ENCODE measurements around the gene KNOP1. TPM values are rescaled to one million over a fixed set of nuclear protein-coding genes. Genes with fewer than 3 reads are reported as not detected.
"Not testable (repeated sequence)": the region's sequence is repeated elsewhere in the genome, so short reads cannot be mapped to it uniquely, and the experiment has no call there.

KNOP1 gene
- total RNA-seq, 2 experiments from 2014 or later: 17.4 to 17.9 TPM

DNA sequence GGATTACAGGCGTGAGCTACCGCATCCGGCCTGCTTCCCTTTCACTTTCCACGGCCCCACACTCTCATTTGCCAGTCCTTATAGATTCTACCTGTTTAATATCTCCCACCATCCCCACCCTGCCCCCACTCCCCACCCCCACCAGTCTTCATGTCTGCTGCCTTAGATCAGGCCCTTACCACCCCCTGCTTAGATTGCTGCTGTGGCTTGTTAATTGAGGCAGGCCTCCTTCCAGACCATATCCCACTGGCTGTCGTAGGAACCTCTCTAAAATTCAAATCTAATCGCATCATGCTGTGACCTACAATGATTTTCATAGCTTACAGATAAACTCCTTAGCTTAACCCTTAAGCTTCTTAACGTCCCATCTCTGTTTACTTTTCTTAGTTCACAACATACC is 5.0 kb upstream of the KNOP1 start:
- no peaks in the 10 kb centered on the region for H3K9me3 Mint-ChIP-seq
- POLR2A ChIA-PET: no interaction called here
- H3K27ac Mint-ChIP-seq: no peak overlapping the region

GRCh38 chr16:19722269-19722952 is 4.4 kb upstream of the KNOP1 start:
- H3K9me3 Mint-ChIP-seq: no peaks in the 10 kb centered on the region
- H3K4me1 Mint-ChIP-seq: peaks cover 10% of the 10 kb centered on the region
- H3K4me3 Mint-ChIP-seq: no peak overlapping the region
- H3K27me3 Mint-ChIP-seq: no peaks in the 10 kb centered on the region
- H3K36me3 Mint-ChIP-seq: peaks cover 2% of the 10 kb centered on the region
- POLR2A ChIA-PET: interaction anchor here (0.5 kb wide), 1 partner anchor 9 kb away, joined by 3 read pairs; no protein-coding TSS in a partner anchor
- ATAC-seq (ENCODE audit: low read depth) (no peak), DNase-seq (no peak)
- H3K27ac Mint-ChIP-seq: no peak overlapping the region

More for the DNA sequence above, 5.0 kb upstream of the KNOP1 start:
- Mint-ChIP-seq H3K36me3 (peaks cover 2% of the 10 kb centered on the region), H3K4me1 (peaks cover 10% of the 10 kb centered on the region), H3K4me3 (no peak overlapping the region), H3K27me3 (no peaks in the 10 kb centered on the region)
- DNase-seq: no peak
- ATAC-seq (ENCODE audit: low read depth): no peak

- peak overlapping the region; percentile 90 for H3K4me3 Mint-ChIP-seq
- POLR2A ChIA-PET: interaction anchor here (1.0 to 1.6 kb wide), 4 partner anchors 22 to 194 kb away, joined by 3 to 10 read pairs (median 3); partner anchors contain the start of gene VPS35L
- peaks cover 10% of the 10 kb centered on the region for H3K36me3 Mint-ChIP-seq
- ATAC-seq (ENCODE audit: low read depth) (no peak), DNase-seq (no peak)
- H3K9me3 Mint-ChIP-seq: no peaks in the 10 kb centered on the region
- no peaks in the 10 kb centered on the region for H3K27me3 Mint-ChIP-seq
- no peak overlapping the region for H3K27ac Mint-ChIP-seq
- peaks cover 18% of the 10 kb centered on the region for H3K4me1 Mint-ChIP-seq
Observed at GRCh38 chr16:19718624-19718965, 568 bp upstream of the KNOP1 start.

GRCh38 chr16:19717314-19717713 is 713 bp downstream of the KNOP1 start:
- no peaks in the 10 kb centered on the region for H3K27me3 Mint-ChIP-seq

DNA sequence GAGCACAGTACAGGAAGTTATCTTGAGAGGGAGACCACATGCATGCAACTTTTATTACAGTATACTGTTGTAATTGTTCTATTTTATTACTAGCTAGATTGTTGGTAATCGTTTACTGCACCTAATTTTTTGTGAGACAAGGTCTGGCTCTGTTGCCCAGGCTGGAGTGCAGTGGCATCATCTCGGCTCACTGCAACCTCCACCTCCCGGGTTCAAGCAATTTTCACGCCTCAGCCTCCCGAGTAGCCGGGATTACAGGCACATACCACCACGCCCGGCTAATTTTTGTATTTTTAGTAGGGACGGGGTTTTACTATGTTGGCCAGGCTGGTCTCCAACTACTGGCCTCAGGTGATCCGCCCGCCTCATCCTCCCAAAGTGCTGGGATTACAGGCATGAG is 1.3 kb downstream of the KNOP1 start:
- DNase-seq; H3K9me3 Mint-ChIP-seq; ATAC-seq (ENCODE audit: low read depth); H3K36me3 Mint-ChIP-seq; H3K27me3 Mint-ChIP-seq; H3K27ac Mint-ChIP-seq: not testable (repeated sequence)
- peaks cover 16% of the 10 kb centered on the region for H3K4me1 Mint-ChIP-seq
- H3K4me3 Mint-ChIP-seq: peak overlapping the region; percentile 90
- POLR2A ChIA-PET: interaction anchor here (1.7 kb wide), 1 partner anchor 18 kb away, joined by 6 read pairs; no protein-coding TSS in a partner anchor

More at GRCh38 chr16:19717314-19717713, 713 bp downstream of the KNOP1 start:
- peak overlapping the region; percentile 79 for H3K27ac Mint-ChIP-seq
- DNase-seq: no peak
- no peak for ATAC-seq (ENCODE audit: low read depth)
- peaks cover 9% of the 10 kb centered on the region for H3K36me3 Mint-ChIP-seq
- POLR2A ChIA-PET: interaction anchor here (1.0 to 1.7 kb wide), 4 partner anchors 19 to 162 kb away, joined by 3 to 10 read pairs (median 4); partner anchors contain the start of gene VPS35L
- peaks cover 18% of the 10 kb centered on the region for H3K4me1 Mint-ChIP-seq
- no peaks in the 10 kb centered on the region for H3K9me3 Mint-ChIP-seq
- H3K4me3 Mint-ChIP-seq: peak overlapping the region; percentile 90

DNA sequence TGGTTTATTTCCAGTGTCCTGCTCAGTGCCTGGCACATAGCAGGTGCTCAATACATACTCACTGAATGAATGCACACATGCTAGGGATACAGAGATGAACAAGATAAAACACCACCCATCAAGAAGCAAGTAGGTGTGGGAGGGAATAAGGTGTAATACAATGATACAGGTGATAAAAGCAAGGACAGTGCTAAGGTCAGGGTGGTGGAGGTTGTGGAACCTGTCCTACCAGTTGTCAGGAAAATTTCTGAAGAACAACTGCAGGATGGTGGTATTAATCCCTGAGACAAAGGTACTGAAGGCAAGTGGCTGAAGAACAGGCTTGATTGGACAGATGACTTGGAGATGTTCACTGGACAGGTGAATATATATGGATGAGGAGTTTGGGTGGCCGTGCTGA is 1.8 kb downstream of the KNOP1 start:
- no peaks in the 10 kb centered on the region for H3K9me3 Mint-ChIP-seq
- POLR2A ChIA-PET: no interaction called here
- H3K4me1 Mint-ChIP-seq: peaks cover 14% of the 10 kb centered on the region
- H3K36me3 Mint-ChIP-seq: peaks cover 8% of the 10 kb centered on the region
- ATAC-seq (ENCODE audit: low read depth) (no peak), DNase-seq (no peak)
- no peak overlapping the region for H3K4me3 Mint-ChIP-seq
- H3K27ac Mint-ChIP-seq: no peak overlapping the region
- no peaks in the 10 kb centered on the region for H3K27me3 Mint-ChIP-seq

- no peak overlapping the region for H3K4me3 Mint-ChIP-seq
- peaks cover 12% of the 10 kb centered on the region for H3K4me1 Mint-ChIP-seq
- no peak for DNase-seq
- peaks cover 8% of the 10 kb centered on the region for H3K36me3 Mint-ChIP-seq
- H3K9me3 Mint-ChIP-seq: no peaks in the 10 kb centered on the region
- H3K27ac Mint-ChIP-seq: no peak overlapping the region
- ATAC-seq (ENCODE audit: low read depth): no peak
- POLR2A ChIA-PET: no interaction called here
- no peaks in the 10 kb centered on the region for H3K27me3 Mint-ChIP-seq
Observed at GRCh38 chr16:19715566-19715965, 2.5 kb downstream of the KNOP1 start.

- H3K9me3 Mint-ChIP-seq: no peaks in the 10 kb centered on the region
- no peak for DNase-seq
Observed at GRCh38 chr16:19713697-19714096, 4.3 kb downstream of the KNOP1 start.

DNA sequence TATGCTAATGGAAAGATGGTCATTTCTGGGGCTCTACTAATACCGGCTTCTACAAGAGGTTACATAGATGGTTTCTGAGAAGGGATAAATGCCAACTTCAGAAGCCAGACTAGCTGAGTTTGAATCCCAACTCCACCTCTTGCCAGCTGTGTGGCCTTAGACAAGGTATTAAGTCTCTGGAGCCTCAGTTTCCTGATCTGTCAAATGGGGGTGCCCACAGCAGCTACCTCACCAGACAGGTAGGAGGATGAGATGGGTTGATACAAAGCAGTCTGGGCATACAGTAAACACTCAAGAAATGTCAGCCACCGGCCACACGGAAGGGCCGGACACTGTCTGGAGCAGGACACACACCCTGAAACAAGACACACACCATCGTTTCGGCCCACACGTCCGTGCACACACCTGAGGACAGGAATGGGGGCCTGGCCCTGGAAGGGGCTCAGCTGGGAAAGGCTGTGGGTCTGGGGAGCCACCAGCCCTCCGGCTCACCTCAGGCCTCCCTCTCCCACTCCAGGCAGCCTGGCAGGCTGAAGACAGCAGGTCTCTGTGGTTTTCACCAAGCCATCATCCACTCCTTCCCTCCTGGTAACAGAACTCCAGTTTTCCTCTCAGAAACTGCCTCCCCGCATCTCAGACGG is 5.5 kb downstream of the KNOP1 start:
- Mint-ChIP-seq H3K9me3 (no peaks in the 10 kb centered on the region), H3K4me1 (peaks cover 12% of the 10 kb centered on the region), H3K27ac (no peak overlapping the region), H3K27me3 (no peaks in the 10 kb centered on the region), H3K36me3 (peaks cover 8% of the 10 kb centered on the region), H3K4me3 (no peak overlapping the region)
- ATAC-seq (ENCODE audit: low read depth): no peak
- POLR2A ChIA-PET: no interaction called here
- no peak for DNase-seq

More at GRCh38 chr16:19713697-19714096, 4.3 kb downstream of the KNOP1 start:
- Mint-ChIP-seq H3K4me1 (peaks cover 12% of the 10 kb centered on the region), H3K36me3 (peaks cover 8% of the 10 kb centered on the region), H3K27me3 (no peaks in the 10 kb centered on the region), H3K27ac (no peak overlapping the region), H3K4me3 (no peak overlapping the region)
- POLR2A ChIA-PET: no interaction called here
- no peak for ATAC-seq (ENCODE audit: low read depth)

- no peak for ATAC-seq (ENCODE audit: low read depth)
- Mint-ChIP-seq H3K9me3 (no peaks in the 10 kb centered on the region), H3K36me3 (peaks cover 8% of the 10 kb centered on the region), H3K27ac (peak overlapping the region; percentile 43), H3K4me3 (no peak overlapping the region), H3K27me3 (no peaks in the 10 kb centered on the region), H3K4me1 (peaks cover 6% of the 10 kb centered on the region)
- DNase-seq: no peak
- POLR2A ChIA-PET: no interaction called here
Observed at GRCh38 chr16:19711643-19712042, 6.4 kb downstream of the KNOP1 start.

- H3K4me3 Mint-ChIP-seq: no peak overlapping the region
- H3K9me3 Mint-ChIP-seq: no peaks in the 10 kb centered on the region
- ATAC-seq (ENCODE audit: low read depth): no peak
- peaks cover 8% of the 10 kb centered on the region for H3K36me3 Mint-ChIP-seq
- no peak for DNase-seq
- H3K27me3 Mint-ChIP-seq: no peaks in the 10 kb centered on the region
- H3K4me1 Mint-ChIP-seq: peaks cover under 1% of the 10 kb centered on the region
- H3K27ac Mint-ChIP-seq: no peak overlapping the region
- POLR2A ChIA-PET: no interaction called here
Observed at GRCh38 chr16:19710991-19711545, 7.0 kb downstream of the KNOP1 start.

- POLR2A ChIA-PET: no interaction called here
- Mint-ChIP-seq H3K36me3 (peaks cover 11% of the 10 kb centered on the region), H3K27ac (no peak overlapping the region), H3K9me3 (no peaks in the 10 kb centered on the region), H3K4me3 (no peak overlapping the region), H3K4me1 (no peaks in the 10 kb centered on the region), H3K27me3 (no peaks in the 10 kb centered on the region)
- ATAC-seq (ENCODE audit: low read depth) (no peak), DNase-seq (no peak)
Observed at GRCh38 chr16:19710191-19710908, 7.7 kb downstream of the KNOP1 start.

GRCh38 chr16:19709381-19710136 is 8.5 kb downstream of the KNOP1 start:
- Mint-ChIP-seq H3K27ac (no peak overlapping the region), H3K36me3 (peaks cover 14% of the 10 kb centered on the region), H3K27me3 (no peaks in the 10 kb centered on the region), H3K4me3 (no peak overlapping the region), H3K4me1 (no peaks in the 10 kb centered on the region), H3K9me3 (no peaks in the 10 kb centered on the region)
- POLR2A ChIA-PET: no interaction called here
- ATAC-seq (ENCODE audit: low read depth) (no peak), DNase-seq (no peak)

Data from activated naive CD8-positive, alpha-beta T cell treated with anti-CD3 and anti-CD28 coated beads, Interleukin-2, amount 10 ng/mL, durations not matched to agents 7 days and 5 days (primary cell).